ENCODE results near the gene PIGT. TPM values are rescaled to one million over a fixed set of nuclear protein-coding genes. Genes with fewer than 3 reads are reported as not detected.
A peak's percentile ranks its signal among the peaks of the same experiment; 100 is the strongest.

PIGT gene
- total and polyA plus RNA-seq, 2 of the 13 experiments (the other 11 are each of a cell fraction or from before 2014, with no cell fraction given), result 65.9 to 74.1 TPM

DNA sequence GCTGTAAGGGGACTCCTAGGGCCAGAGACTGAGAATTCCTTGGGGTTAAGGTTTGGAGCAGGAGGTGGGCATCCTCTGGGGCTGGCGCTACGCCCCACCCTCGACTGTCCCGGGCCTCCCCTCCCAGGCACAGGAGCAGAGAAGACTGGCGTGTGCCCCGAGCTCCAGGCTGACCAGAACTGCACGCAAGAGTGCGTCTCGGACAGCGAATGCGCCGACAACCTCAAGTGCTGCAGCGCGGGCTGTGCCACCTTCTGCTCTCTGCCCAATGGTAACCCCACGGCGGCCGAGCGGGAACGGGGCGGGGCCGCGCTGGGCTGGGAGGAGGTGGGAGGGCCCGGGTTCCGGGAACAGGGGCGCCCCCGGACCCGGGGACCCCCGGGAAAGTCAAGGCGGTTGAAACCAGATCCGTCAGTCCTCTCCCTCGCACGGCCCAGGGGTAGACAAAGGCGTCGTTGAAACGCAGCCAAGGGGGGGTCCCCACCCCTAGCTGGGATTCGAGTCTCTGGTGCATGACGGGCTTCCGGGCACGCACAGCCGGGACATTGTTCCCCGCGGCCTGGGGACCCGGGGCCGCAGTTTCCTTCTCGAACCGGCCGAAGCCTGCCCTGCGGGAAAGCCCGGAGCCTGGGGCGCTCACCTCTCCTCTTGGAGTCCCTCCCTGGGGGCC, 54.5 kb downstream of the PIGT start (continued):
- TF ChIP-seq, protein P1, sequence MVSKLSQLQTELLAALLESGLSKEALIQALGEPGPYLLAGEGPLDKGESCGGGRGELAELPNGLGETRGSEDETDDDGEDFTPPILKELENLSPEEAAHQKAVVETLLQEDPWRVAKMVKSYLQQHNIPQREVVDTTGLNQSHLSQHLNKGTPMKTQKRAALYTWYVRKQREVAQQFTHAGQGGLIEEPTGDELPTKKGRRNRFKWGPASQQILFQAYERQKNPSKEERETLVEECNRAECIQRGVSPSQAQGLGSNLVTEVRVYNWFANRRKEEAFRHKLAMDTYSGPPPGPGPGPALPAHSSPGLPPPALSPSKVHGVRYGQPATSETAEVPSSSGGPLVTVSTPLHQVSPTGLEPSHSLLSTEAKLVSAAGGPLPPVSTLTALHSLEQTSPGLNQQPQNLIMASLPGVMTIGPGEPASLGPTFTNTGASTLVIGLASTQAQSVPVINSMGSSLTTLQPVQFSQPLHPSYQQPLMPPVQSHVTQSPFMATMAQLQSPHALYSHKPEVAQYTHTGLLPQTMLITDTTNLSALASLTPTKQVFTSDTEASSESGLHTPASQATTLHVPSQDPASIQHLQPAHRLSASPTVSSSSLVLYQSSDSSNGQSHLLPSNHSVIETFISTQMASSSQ (IDR thresholded peaks at IDR 0.05; ENCODE audit: low read depth), result no peak
- TF ChIP-seq, protein P1 (CRISPR knock-in tag; IDR thresholded peaks at IDR 0.05; ENCODE audit: borderline replicate concordance), result no peak
- TF ChIP-seq CSRNP1 (CRISPR knock-in tag; IDR thresholded peaks at IDR 0.05) (no peak), ZC3H4 (CRISPR knock-in tag; IDR thresholded peaks at IDR 0.05; ENCODE audit: borderline replicate concordance) (no peak), ZFP41 (CRISPR knock-in tag; IDR thresholded peaks at IDR 0.05; ENCODE audit: borderline replicate concordance) (no peak), ZGPAT (CRISPR knock-in tag; IDR thresholded peaks at IDR 0.05) (peak; percentile 16; the same call in 1 of the 2 replicates), AHR (CRISPR knock-in tag; IDR thresholded peaks at IDR 0.05) (no peak), PHF20 (CRISPR knock-in tag; IDR thresholded peaks at IDR 0.05) (no peak), NFIB (CRISPR knock-in tag; IDR thresholded peaks at IDR 0.05; ENCODE audit: borderline replicate concordance) (no peak), ZBTB3 (CRISPR knock-in tag; IDR thresholded peaks at IDR 0.05; ENCODE audit: borderline replicate concordance, low read depth) (no peak), CCDC6 (CRISPR knock-in tag; IDR thresholded peaks at IDR 0.05) (no peak), TAF15 (IDR thresholded peaks at IDR 0.05; ENCODE audit: low read depth, low read length, poor library complexity, severe bottlenecking) (peak; percentile 38), MEF2D (CRISPR knock-in tag; IDR thresholded peaks at IDR 0.05) (no peak), MED1 (CRISPR knock-in tag; IDR thresholded peaks at IDR 0.05) (no peak), KLF12 (CRISPR knock-in tag; IDR thresholded peaks at IDR 0.05; ENCODE audit: borderline replicate concordance) (0 out of 2 replicates have a peak, but pooled peaks have one; percentile 41), ATF6 (CRISPR knock-in tag; conservative IDR thresholded peaks at IDR 0.05) (no peak), TCF7L2 (IDR thresholded peaks at IDR 0.05; ENCODE audit: low read depth, low read length) (no peak), SALL2 (CRISPR knock-in tag; IDR thresholded peaks at IDR 0.05) (no peak)
- TF ChIP-seq, protein P2, sequence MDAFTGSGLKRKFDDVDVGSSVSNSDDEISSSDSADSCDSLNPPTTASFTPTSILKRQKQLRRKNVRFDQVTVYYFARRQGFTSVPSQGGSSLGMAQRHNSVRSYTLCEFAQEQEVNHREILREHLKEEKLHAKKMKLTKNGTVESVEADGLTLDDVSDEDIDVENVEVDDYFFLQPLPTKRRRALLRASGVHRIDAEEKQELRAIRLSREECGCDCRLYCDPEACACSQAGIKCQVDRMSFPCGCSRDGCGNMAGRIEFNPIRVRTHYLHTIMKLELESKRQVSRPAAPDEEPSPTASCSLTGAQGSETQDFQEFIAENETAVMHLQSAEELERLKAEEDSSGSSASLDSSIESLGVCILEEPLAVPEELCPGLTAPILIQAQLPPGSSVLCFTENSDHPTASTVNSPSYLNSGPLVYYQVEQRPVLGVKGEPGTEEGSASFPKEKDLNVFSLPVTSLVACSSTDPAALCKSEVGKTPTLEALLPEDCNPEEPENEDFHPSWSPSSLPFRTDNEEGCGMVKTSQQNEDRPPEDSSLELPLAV (CRISPR knock-in tag; conservative IDR thresholded peaks at IDR 0.05; ENCODE audit: low read depth), result no peak

Data from HepG2 (cell line).